DMS53 (cell line): ENCODE data around the gene MAP3K20.
"Not testable (repeated sequence)": the region's sequence is repeated elsewhere in the genome, so short reads cannot be mapped to it uniquely, and the experiment has no call there.

Source experiments
- DNase-seq: peaks from one replicate; lab custom pipeline; 2025; lab: John Stamatoyannopoulos, UW

The MAP3K20 gene

DNA sequence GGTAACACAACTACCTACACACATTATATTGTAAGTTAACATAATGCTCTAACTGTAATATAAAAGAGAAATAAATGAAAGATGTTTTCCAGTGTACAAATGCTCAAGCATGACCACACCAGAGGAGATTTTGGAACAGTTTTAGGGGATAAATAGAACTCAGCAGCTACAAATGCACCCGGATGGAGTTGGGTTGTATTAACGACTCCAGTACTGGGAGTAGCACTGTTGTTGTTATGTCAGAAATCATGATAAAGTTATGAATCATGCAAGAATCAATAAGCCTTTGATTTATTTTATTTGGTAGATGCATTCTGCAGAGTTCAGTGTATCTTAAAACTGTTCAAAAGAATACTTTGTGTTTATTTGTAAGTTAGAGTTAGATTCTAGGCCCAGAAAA, 126.9 kb downstream of the MAP3K20 start:
- no peak for DNase-seq

DNA sequence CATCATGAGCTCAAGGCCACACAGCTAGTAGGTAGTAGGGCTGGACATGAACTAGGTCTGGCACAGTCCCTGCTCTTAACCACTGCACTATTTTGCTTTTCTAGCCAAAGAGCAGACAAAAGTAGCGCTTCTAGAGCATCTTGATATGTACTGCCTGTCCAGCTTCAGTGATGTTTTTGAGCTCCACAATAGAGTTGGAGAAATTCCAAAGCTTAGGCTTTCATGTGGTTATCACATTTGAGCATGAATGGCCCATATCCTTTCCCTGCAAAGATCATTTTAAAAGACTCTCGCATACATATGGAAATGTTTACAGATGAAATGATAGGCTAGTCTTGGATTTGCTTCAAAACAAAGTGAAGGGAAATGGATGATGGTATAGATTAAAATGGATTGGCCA, 128.7 kb downstream of the MAP3K20 start:
- no peak for DNase-seq

DNA sequence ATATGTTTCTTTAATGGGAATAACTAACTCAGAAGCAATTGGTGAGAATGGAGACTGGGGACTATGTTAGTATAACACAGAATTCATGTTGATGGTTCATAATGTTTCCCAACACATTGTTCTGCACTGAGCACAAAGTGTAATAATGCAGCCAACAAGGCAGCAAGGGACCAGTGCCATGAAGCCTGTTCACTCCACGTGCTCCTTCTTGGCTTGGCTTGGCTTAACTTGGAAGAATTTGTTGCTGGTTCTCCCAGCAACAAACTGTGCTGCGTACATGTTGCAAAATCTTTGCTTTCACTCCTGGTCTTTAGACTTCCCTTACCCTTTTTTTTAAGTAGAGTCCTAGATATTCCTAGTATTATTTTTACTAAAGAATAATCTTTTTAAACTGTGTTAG, 129.7 kb downstream of the MAP3K20 start:
- no peak for DNase-seq

DNA sequence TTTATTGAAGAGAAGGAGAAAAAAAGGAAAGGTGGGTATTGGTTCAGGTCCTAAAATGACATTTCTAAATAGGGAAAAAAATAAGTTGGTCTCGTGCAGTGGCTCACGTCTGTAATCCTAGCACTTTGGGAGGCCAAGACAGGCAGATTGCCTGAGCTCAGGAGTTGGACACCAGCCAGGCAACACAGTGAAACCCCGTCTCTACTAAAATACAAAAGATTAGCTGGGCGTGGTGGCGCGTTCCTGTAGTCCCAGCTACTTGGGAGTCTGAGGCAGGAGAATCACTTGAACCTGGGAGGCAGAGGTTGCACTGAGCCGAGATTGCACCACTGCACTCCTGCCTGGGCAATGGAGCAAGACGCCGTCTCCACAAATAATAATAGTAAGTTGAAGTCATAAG, 131.5 kb downstream of the MAP3K20 start:
- not testable (repeated sequence) for DNase-seq

DNA sequence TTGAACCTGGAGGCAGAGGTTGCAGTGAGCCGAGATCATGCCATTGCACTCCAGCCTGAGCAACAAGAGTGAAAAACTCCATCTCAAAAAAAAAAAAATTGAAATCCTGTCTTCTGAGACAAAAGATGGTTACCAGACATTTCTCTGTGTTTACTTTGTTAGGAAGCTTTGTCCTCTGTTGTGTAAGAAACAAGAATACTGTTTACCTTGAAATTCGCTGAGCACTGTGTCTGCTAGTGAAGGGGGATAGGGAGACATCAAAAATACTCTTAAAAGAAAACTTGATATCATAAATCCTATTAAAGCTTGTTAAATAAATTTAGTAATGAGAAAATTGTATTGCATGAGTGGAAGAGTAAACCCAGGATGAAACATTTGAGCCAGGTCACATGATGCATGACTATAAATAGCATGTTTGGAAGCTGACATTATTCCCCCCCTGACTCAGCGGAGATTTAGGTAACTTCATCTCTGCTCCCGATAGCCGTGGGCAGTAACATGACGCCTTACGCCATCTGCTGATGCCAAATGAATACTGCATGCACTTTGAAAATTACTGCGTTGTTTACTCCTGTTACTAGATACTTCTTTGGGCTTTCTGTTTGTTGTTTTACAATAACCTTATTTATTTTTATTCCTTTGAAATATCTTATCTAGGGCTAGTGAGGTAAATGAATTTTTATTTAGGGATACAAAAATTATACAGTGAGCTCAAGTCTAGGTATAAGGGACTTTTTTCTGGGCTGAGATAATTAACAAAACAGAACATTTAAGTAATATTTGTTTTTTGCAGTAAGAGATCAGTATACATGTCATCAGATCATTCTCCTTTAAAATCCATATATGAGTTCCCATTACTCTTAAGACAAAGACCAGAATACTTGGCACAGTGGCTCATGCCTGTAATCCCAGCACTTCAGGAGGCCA, 134.9 kb downstream of the MAP3K20 start:
- peak; percentile 93 for DNase-seq

DNA sequence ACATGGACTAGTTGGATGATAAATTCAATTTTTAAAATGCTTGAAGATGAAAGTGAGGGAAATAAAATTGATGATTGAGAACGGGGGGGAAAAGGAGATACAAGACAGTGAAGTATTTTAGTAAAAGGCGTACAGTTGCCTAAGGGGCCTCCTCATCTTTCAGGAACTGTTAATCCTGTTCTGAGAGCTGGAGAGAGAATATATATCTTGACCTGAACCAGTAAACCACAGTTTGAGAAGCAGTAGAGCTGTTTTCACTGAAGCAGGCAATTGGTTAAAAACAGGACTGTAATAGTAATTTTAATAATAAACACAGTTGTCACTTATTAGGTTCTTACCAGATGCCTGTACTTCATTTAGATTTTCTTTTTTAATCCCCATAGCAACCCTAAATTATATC, 137.5 kb downstream of the MAP3K20 start:
- no peak for DNase-seq

DNA sequence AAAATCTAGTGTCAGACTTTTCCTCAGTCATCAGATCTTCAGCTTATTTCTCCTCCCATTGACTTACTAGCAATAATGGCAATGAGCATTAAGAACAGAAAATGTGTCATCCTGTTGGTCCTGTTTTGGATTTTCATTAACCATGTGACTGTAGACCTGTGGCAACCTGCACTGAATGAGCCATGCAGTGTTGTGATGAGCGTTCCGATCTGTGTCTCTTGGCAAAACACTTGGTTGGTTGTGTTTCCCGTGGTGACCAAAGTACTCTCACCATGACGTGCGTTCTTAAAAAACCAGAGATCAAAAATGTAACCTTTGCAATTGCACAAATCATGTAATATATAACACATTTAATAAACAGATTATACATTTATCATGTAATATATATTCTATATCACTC, 138.6 kb downstream of the MAP3K20 start:
- no peak for DNase-seq

DNA sequence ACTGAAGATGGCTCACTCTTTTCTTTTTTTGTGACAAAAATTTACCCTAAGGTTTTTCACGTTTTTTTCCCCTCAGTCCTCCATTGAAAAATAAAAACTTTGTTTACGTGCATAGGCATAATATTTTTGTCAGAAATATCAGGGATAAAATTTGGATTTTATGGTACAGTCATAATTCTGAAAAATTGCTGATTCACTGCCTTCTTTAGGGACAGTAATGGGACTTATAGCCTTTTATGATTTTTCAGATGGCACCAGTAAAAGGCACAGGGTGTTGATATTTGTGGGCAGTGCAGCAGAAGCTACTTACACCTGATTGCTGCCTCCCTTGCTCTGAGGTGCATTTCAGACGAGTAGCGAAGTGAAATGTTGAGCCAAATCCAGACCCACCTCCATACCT, 139.7 kb downstream of the MAP3K20 start:
- no peak for DNase-seq

DNA sequence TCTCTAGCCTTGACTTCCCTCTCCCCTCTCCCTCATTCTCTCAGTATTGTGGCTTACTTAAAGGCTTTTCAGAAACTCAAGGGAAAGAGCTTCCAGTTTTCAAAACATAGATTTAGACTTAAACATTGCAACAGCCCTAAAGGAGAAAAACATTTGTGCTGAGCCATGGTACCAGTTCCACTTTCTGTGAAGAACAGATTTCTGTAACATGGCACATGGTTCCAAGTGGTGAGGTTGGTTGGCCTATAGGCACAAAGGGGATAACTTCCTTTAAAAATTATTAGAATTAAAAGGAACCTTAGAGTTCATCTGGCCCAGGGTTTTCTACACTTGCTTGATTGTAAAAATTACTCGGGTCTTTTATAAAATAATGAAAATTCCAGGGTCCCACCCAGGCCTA, 140.4 kb downstream of the MAP3K20 start:
- DNase-seq, result no peak

DNA sequence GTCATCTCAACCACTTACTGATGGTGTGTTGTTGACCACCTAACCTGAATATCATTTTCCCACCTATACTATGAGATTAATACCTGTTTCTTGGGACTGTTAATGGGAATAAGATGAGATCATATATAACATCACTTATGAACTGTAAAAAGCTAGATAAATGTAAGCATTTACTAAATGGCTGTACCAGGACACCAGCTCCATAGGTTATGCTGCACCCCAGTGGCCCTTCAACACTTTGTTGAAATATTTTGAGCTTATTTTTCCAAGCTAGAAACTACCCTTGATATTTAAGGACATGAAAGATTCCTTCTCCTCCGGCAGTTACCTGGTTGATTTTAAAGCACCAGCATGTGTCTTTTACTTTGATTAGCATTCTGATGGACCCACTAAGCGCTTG, 141.0 kb downstream of the MAP3K20 start:
- DNase-seq, result no peak

DNA sequence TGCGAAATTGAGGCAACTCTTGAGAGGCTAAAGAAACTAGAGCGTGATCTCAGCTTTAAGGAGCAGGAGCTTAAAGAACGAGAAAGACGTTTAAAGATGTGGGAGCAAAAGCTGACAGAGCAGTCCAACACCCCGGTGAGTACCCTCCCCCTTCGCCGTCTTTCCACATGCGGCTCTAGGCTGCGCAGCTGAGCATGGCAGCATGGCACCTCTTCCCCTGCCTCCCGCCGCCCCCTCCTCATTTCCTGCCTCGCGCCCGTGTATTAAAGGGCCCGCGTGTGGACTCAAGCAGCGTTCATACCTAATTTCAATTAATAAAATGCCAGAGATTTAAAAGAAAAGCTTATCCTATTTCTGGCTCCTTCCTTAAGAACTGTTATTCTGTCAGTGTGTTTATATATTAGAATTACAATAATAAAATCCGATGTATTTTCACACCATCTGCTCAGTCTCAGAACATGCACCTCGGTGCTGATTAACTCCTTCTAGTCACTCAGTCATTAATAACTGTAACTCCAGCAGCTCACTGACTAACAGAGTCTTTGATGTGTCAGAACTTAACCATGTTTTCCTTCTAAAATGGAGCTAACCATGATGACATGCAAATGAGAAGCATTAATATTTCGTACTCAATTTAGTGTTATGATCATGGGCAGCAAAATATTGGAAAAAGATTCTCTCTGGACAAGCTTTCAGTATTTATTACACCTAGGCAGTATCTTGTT, 141.6 kb downstream of the MAP3K20 start:
- no peak for DNase-seq

DNA sequence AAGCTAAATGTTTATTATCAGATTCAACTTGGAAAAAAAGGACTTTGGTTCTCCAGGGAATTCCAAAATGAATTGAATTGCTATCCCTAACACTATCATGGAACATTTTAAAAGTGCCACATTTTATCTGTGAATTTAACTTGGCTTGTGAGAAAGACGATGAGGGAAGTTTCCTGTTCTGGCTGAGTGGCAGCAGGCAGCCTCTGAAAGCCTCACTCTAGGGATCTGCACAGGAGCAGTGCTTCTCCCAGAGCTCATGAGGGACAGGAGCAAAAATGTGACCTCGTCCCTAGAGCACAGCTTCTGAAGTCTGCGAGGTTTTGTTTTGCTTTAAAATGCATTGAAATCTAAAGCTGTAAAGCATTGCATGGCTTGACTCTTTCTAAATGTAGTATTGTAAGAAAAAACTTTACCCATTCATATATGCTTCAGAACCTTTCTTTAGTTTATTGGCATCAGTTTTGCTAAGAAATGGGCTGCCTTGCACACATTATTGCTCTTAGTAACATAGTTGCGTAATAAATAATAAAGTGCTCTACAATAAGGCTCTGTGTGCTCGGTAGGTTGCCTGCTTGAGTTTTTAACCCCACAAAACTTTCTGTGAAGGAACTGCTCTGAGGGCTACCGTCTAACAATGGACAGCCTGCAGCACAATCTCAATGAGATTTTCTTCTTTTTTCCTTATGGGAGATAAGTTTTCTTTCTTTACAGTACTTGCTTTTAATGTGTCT, 142.8 kb downstream of the MAP3K20 start:
- no peak for DNase-seq

DNA sequence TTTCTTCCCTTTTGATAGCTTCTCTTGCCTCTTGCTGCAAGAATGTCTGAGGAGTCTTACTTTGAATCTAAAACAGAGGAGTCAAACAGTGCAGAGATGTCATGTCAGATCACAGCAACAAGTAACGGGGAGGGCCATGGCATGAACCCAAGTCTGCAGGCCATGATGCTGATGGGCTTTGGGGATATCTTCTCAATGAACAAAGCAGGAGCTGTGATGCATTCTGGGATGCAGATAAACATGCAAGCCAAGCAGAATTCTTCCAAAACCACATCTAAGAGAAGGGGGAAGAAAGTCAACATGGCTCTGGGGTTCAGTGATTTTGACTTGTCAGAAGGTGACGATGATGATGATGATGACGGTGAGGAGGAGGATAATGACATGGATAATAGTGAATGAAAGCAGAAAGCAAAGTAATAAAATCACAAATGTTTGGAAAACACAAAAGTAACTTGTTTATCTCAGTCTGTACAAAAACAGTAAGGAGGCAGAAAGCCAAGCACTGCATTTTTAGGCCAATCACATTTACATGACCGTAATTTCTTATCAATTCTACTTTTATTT, 145.6 kb downstream of the MAP3K20 start:
- DNase-seq, result no peak

DNA sequence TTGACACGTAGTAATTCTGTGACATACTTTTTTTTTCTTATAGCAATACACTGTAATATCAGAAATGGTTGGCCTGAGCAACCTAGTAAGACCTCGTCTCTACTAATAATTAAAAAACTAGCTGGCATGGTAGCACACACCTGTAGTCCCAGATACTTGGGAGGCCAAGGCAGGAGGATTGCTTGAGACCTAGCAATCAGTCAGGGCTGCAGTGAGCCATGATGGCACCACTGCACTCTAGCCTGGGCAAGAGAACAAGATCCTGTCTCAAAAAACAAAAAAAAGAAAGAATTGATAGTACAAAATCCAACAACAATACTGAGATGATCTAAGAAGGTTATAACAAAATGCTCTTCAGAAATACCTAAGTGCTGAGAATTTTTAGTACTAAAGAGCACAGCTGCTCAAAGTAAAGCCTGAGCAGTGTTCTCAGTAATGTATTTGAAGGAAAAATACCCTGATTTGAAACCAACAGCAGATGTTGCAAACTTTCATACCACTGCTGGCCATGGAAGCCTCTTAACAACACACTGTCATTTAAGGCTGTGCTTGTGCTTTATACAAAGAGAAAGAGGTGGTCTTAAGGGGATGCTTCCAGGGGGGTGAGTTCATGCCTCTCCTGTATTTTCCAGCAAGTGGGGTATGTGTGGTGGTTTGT, 146.4 kb downstream of the MAP3K20 start:
- DNase-seq, result no peak

DNA sequence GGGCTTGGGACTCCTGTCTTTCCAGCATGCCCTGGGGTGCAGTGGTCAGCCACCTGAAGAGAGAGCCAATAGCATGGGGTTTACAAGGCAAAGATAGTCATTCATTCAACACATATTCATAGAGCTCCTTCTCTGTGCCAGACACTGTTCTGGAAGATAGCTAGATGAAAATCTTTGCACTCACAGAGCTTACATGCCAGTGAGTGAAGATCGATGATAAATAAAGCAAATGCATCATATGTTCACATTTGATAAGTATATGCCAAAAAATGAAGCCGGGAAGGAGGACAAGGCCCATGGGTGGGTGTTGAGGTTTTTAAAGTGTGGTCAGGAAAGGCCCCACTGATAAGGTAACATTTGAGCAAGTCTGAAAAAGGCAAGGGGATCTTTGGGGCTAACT, 148.2 kb downstream of the MAP3K20 start:
- no peak for DNase-seq

DNA sequence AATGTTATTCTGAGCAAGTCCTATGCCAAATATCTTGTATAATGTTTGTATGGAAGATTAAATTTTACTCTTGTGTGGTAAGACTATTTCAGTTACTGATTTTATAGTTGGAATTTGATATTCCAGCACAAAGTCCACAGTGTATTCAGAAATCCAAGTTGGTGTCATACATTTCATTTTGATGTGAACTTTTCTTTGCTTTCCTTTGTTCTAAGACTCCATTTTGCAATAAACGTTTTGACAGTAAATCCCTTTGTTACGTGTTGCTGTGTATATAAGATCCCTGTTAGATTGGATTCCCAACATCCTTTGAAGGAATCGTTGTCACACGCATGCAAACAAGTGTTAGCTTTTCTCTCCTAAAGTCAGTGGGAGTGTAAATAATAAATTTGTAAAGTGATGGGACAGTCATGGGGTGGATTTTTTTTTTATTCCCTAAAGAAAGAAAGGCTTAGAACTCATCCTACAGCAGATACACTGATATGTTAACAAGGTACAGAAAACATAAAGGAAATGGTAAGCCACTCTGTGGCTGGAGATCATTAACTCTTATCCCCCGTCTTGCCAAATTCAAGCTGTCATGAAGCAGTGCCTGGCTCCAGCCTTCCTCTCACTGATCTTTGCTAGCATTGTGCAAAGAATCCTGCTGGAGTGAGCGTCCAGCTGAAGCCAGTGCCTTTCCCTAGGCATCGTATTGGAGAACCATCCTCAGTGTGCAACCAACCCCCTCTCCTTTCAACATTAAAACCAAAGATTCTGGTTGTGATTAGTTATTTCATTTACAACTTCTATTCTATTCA, 151.5 kb downstream of the MAP3K20 start:
- no peak for DNase-seq

DNA sequence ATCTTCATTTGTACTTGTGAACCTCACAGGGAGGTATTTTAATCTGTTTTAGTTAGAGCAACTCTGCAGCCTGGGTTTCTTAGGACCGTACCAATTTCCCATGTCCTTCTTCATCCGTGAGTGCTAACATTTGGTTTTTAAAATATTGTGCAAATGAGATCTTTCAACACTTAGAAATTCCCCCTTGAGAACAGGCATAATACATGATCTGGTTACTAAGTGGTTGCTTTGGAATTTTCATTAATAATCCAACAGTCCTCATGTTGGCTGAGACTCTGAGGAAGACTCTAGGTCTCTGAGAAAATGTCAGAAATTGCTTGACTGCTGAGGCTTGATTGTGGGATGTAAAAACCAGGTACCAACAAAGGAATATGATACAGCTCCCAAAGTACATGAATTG, 153.4 kb downstream of the MAP3K20 start:
- no peak for DNase-seq

DNA sequence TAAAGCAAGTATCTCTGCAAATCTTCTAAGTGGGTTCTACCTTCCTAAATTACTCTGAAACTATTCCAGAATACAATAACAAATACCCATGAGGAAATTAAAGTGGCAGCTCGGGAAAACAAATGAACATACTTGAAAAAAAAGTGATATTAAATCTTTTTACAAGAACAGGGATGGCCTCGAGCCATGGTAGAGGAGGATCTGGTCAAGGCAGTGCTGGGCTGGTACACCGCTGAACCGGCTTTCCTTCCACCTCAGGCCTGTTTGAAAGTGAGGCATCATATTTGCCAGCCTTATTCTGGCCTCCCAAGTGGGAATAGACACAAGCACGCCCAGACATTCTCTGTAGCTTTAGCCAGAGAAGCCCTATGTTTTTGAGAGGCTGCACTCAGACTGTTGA, 154.5 kb downstream of the MAP3K20 start:
- DNase-seq, result no peak

DNA sequence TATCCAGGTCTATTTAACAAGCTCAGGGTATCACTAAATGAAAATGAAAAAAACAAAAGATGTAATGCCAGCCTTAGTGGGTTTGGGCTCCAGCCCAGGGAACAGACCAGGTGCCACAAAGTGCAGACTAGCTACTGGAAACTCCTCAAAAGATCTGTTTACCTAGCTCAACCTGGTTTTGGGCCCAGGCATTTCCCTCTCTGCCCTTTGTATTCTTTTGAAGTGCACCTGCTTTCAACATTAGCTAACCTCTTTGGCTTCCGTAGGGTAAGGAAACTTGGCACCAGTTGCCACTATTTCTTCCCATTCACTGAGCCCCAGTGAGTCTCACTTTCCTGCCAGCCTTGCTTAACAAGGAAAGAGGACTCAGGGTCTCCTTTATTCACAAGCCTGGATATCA, 155.4 kb downstream of the MAP3K20 start:
- peak; percentile 88 for DNase-seq

DNA sequence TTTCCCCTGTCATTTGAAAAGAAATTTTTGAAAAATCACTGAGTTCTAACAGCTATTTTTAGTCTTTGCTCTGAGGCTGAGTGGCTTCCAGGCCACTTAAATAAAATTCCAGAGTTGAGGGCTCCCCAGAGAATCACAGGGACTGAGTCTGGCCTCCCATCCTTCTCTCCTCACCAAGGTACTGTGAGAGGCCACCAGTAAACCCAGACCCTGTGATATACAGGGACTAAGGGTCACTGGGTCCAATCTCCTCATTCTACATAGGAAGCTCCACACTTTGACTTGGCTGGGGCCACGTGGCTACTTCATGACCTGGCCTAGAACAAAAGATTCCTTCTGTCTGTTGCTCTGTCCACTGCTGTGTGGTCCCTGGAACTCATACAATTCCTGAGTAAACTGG, 155.8 kb downstream of the MAP3K20 start:
- DNase-seq, result peak; percentile 50
